ENCODE data around the gene SEMA6B.

SEMA6B gene

DNA sequence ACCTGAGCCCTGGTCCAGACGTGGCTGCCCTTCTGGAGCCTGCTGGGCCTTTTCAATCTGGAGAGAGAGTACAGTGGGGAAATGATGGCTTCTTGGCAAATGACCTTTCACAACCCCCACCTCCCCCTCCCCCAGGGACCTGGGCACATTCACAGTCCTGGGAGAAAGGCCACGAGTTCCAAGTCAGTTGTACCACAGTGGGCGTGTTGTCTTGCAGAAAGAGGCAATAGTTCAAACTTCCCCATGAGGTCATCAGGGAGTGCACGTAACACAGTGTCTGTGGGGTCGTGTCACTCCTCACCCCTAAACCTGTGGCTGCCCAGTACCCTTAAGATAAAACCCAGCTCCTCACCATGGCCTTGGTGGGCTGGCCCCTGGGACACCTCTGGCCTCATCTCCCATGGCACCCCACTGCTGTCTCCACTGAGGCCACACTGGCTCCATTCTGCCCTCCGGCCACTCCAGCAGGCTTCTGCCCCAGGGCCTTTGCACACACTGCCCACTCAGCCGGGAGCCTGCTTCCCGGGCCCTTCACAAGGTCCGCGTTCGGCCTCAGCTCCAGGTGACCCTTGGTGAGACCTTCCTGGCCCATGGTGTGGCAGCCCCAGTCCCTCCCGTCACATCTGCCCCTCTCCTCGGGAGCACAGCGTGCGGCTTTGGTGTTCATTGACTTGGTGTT, 54.5 kb downstream of the SEMA6B start:
- DNase-seq = no peak

GRCh38 chr19:4504297-4504701, 55.2 kb downstream of the SEMA6B start:
- no peak for DNase-seq

DNA sequence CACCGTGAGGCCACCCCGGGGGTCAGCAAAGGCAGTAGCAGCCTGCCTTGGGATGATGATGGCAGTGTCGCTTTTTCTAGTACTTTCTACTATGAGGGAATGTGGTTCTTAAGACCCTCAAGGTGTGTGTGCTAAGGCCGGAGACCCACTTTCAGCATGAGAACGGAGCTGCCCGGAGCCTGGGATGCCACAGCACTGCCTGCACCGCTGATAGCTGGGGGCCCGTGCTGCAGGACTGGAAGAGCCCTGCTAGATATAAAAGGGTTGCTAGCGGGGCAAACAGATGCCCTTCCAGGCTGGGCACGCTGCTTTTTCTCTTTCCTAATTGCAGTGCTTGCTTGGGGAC, 55.7 kb downstream of the SEMA6B start:
- DNase-seq = no peak

DNA sequence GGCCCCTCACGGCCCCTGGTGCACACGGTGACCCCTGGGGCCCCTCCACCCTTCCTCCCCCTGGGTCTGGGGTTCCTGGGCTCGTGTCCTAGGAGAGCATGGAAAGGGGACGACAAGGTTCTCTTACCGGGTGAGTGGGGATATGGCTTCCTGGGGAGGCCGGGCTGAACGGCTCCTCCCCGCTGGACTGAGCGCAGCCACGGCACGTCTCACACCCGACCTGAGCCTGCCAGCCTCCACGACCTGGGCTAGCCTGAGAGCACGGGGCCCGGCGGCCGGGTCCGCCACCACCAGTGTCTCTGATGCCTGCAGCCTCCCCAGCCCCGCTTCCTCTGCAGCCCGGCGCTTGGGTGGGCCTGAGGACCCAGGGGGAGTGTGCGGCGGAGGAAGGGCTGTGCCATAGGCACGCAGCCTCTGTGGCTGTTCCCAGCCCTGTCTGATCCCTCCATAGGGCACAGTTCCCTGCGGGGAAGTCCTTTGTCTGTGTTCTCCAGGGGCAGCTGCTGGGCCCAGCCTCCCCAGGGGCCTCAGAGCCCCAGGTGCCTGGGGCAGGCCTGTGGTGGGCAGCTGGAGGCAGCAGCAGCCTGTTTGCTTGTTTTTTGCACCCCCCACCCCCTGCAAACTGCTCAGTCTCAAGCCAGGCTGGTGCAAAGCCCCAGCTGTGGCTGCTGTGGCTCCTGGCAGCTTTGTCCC, 56.2 kb downstream of the SEMA6B start:
- no peak for DNase-seq

GRCh38 chr19:4502282-4503131, 57.0 kb downstream of the SEMA6B start:
- no peak for DNase-seq

DNA sequence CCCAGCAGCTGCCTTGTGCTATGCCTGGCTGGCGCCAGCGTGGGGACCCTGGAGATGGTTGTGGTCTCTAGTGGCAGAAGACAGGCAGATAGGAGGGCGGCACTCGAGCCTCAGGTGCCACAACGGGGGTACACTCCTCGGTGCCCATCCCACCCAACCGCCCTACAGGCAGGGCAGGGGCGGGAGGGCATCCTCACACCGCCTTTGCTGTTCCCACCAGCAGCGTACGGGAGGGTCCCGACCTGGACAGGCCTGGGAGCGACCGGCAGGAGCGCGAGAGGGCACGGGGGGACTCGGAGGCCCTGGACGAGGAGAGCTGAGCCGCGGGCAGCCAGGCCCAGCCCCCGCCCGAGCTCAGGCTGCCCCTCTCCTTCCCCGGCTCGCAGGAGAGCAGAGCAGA, 57.8 kb downstream of the SEMA6B start:
- no peak for DNase-seq

DNA sequence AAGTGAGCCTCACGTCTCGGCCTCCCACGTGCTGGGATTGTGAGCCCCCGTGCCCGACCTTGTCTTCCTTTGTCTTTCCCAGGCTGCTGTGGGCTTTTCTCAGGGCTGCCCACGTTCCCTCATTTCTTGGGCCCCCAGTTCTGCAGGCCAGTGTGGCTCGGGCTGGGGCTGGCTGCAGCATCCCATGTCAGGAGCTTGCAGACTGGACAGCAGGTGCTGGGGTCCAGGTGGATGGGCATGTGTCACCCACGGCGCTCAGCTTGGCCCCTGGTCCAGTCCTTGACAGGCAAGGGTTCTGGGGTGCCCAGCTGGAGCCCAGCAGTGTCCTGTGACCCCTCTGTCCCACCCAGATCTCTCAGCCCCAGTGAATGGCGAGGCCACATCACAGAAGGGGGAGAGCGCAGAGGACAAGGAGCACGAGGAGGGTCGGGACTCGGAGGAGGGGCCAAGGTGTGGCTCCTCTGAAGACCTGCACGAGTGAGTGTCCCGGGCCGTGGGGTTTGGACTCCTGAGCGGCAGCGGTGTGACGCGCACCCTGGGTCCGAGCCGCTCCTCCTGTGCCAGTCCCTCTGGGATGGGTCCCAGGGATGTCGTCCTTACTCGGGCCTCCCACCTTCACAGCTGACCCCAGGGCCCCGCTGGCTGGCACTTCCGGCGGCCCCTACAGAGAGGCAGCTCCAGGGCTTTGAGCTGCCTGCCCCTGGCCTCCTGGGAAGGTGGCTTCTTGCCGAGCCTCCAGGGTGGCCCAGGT, 58.5 kb downstream of the SEMA6B start:
- DNase-seq = no peak

DNA sequence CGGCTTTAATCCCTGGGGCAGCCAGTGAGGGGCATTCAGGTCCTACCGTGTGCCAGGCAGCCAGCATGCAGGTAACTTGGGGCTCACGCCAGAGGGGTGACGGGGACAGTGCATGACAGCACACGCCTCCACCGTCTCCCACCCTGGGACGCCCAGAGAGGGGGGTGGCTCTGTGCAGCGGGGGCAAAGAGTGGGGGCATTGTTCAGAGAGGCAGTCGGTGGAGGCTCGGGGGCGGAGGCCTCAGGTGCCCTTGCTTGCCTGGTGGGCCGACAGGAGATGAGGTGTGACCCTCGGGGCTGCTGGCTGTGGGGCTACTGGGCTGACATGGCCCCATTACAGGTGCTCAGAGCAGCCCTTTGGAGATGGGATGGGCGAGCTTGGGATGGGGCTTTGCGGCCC, 59.6 kb downstream of the SEMA6B start:
- no peak for DNase-seq

GRCh38 chr19:4499318-4499717, 60.2 kb downstream of the SEMA6B start:
- no peak for DNase-seq

GRCh38 chr19:4498694-4499093, 60.8 kb downstream of the SEMA6B start:
- DNase-seq = no peak

- no peak for DNase-seq
These were observed 61.6 kb downstream of the SEMA6B start for GRCh38 chr19:4497770-4498389.

DNA sequence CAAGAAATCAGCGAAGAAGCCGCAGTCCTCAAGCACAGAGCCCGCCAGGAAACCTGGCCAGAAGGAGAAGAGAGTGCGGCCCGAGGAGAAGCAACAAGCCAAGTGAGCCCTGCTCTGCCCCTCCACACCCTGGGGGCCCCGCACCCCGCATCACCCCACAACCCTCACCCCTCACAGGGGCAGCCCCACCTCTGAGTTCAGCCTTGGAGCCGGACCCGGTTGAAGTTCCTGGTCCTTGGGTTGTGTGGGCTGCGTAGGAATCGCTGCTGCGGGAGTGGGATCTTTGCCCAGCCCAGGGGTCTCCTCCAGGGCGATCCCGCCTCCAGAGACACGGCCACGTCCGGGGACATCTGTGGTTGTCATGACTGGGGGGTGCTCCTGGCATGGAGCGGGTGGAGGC, 63.2 kb downstream of the SEMA6B start:
- no peak for DNase-seq

DNA sequence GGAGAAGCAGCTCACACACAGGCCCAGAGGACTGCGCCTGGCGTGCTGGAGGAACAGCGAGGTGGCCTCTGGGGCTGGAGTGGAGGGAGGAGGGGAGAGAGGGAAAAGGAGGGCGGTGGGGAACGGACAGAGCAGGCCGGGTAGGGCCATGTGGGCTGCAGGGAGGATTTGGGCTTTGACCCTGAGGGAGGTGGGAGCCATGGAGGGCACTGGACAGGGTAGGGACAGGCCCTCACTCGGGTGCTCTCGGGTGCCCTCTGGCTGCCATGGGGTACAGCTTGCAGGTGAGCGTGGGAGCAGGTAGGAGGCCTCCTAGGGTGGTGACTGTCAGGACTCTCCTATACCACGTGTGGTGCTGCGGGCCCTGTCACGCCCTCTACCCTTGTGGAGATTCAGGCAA, 64.0 kb downstream of the SEMA6B start:
- no peak for DNase-seq

DNA sequence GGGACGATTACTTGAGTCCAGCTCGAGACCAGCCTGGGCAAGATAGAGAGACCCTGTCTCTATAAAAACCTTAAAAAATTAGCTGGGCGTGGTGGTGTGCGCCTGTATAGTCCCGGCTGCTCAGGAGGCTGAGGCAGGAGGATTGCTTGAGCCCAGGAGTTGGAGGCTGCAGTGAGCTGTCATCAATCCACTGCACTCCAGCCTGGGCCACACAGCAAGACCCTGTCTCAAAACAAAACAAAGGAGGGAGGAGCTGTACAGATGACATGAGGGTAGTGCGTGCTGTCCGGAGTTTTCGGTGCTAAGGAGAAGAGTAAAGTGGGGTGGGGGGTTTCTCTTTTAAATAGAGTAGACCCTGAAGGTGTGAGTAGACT, 64.8 kb downstream of the SEMA6B start:
- DNase-seq = no peak

DNA sequence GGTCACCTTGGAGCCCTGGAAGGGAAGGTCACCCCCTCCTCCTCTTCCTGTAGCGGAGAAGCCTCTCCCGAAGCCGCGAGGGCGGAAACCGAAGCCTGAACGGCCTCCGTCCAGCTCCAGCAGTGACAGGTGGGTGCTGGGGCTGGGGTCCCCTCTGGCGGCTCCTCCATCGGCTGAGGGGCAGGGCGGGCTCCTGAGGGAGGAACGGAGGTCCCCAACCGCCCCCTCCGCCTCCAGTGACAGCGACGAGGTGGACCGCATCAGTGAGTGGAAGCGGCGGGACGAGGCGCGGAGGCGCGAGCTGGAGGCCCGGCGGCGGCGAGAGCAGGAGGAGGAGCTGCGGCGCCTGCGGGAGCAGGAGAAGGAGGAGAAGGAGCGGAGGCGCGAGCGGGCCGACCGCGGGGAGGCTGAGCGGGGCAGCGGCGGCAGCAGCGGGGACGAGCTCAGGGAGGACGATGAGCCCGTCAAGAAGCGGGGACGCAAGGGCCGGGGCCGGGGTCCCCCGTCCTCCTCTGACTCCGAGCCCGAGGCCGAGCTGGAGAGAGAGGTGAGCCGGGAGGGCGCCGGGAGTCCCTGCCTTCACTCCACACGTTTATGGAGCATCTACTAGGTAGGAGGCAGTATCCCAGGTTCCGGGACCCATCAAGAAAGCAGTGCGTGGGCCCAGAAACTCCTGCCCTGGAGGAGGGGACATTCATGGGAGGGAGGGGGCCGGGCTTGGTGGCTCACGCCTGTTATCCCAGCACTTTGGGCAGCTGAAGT, 65.4 kb downstream of the SEMA6B start:
- no peak for DNase-seq

- DNase-seq = no peak
These were observed 66.2 kb downstream of the SEMA6B start for GRCh38 chr19:4493104-4493928.

All from effector CD4-positive, alpha-beta T cell (primary cell).